Left ventricle myocardium inferior (tissue), 1 donor: ENCODE data around the gene NAP1L4. TPM values are rescaled to one million over a fixed set of nuclear protein-coding genes. Genes with fewer than 3 reads are reported as not detected.

Source experiments
- DNase-seq: peaks from one replicate; pipeline ENCODE4 v3.0.0-alpha.2; 2020
- H3K27ac ChIP-seq: fragments of 200-600 bp; replicated peaks from 2 replicates; pipeline ENCODE4 v1.8.0; 2021
- H3K27me3 ChIP-seq: fragments of 200-600 bp; 2 replicates; pipeline ENCODE4 v1.8.0; 2021; ENCODE audit warnings: low read depth
- H3K36me3 ChIP-seq: fragments of 200-600 bp; 2 replicates; pipeline ENCODE4 v1.8.0; 2021
- H3K4me1 ChIP-seq: fragments of 200-600 bp; 2 replicates; pipeline ENCODE4 v1.8.0; 2021
- H3K4me3 ChIP-seq: fragments of 200-600 bp; 2 replicates; pipeline ENCODE4 v1.8.0; 2021; ENCODE audit warnings: mild to moderate bottlenecking, moderate library complexity
- H3K9me3 ChIP-seq: fragments of 200-600 bp; replicated peaks from 2 replicates; pipeline ENCODE4 v1.8.0; 2021
- CTCF ChIP-seq: fragments of 200-600 bp; IDR thresholded peaks from 2 replicates; pipeline ENCODE4 v1.8.0; 2021; ENCODE audit warnings: antibody characterized with exemption, mild to moderate bottlenecking, borderline replicate concordance
- intact Hi-C: fragments of 100-400 bp; cut with micrococcal nuclease; formaldehyde crosslinking; loops from one replicate; pipeline ENCODE4 v1.11.0; 2022
- total RNA-seq: library from RNA; stranded (reverse); fragmentation: NEBNext Ultra II Directional; extraction: Animal tissue kit (Norgen Biotek cat#: 25700); gene quantifications from one replicate; pipeline ENCODE4 v1.2.1, GENCODE V29; 2021
- donor health status: DM: no; HTN: yes; CAD: no; lungs with severe emphysema.

The NAP1L4 gene
- total RNA-seq, 1 donor from 2014 or later, result 175 TPM

- Histone ChIP-seq H3K27ac (no peak overlapping the region), H3K27me3 (peaks cover 21% of the 10 kb centered on the region), H3K36me3 (no peaks in the 10 kb centered on the region), H3K4me3 (no peak overlapping the region), H3K9me3 (no peaks in the 10 kb centered on the region), H3K4me1 (peaks cover 13% of the 10 kb centered on the region)
- intact Hi-C loops, result no loop called here
- TF ChIP-seq CTCF, result no peak
- DNase-seq, result no peak
Measured at GRCh38 chr11:2919837-2920236, 72.3 kb downstream of the NAP1L4 start.

GRCh38 chr11:2919188-2919587 is 72.9 kb downstream of the NAP1L4 start:
- Histone ChIP-seq H3K36me3 (no peaks in the 10 kb centered on the region), H3K9me3 (no peaks in the 10 kb centered on the region), H3K27me3 (peaks cover 14% of the 10 kb centered on the region), H3K4me1 (peaks cover 18% of the 10 kb centered on the region), H3K27ac (no peak overlapping the region), H3K4me3 (no peak overlapping the region)
- TF ChIP-seq CTCF, result no peak
- intact Hi-C loops, result no loop called here
- DNase-seq, result no peak

- TF ChIP-seq CTCF, result no peak
- H3K9me3 ChIP-seq, result no peaks in the 10 kb centered on the region
- no peak overlapping the region for H3K4me3 ChIP-seq
- peaks cover 6% of the 10 kb centered on the region for H3K27me3 ChIP-seq
- H3K36me3 ChIP-seq, result no peaks in the 10 kb centered on the region
- no peak for DNase-seq
- peaks cover 26% of the 10 kb centered on the region for H3K4me1 ChIP-seq
- intact Hi-C loops, result no loop called here
- H3K27ac ChIP-seq, result no peak overlapping the region
Measured at GRCh38 chr11:2917842-2918490, 74.2 kb downstream of the NAP1L4 start.

GRCh38 chr11:2916892-2917645 is 75.1 kb downstream of the NAP1L4 start:
- H3K27ac ChIP-seq, result no peak overlapping the region
- no peaks in the 10 kb centered on the region for H3K9me3 ChIP-seq
- no peak for TF ChIP-seq CTCF
- no peak overlapping the region for H3K4me3 ChIP-seq
- no peak for DNase-seq
- H3K36me3 ChIP-seq, result no peaks in the 10 kb centered on the region
- peaks cover 4% of the 10 kb centered on the region for H3K27me3 ChIP-seq
- intact Hi-C loops, result no loop called here
- peaks cover 26% of the 10 kb centered on the region for H3K4me1 ChIP-seq

- no peak overlapping the region for H3K4me3 ChIP-seq
- H3K36me3 ChIP-seq, result no peaks in the 10 kb centered on the region
- no peak overlapping the region for H3K27ac ChIP-seq
- intact Hi-C loops, result no loop called here
- no peak for TF ChIP-seq CTCF
- no peak for DNase-seq
- H3K9me3 ChIP-seq, result no peaks in the 10 kb centered on the region
- H3K27me3 ChIP-seq, result no peaks in the 10 kb centered on the region
- peaks cover 29% of the 10 kb centered on the region for H3K4me1 ChIP-seq
Measured at GRCh38 chr11:2916114-2916891, 75.8 kb downstream of the NAP1L4 start.
